ENCODE measurements around the gene CAPN10.

Gene CAPN10

GRCh38 chr2:240575101-240575965 lies 11.2 kb upstream of the CAPN10 start:
- DNase-seq, result no peak

- no peak for DNase-seq
These were observed 10.5 kb upstream of the CAPN10 start for GRCh38 chr2:240576036-240576435.

- DNase-seq, result no peak
These were observed 9.9 kb upstream of the CAPN10 start for GRCh38 chr2:240576436-240577205.

- no peak for DNase-seq
These were observed 9.0 kb upstream of the CAPN10 start for GRCh38 chr2:240577281-240578109.

- DNase-seq, result no peak
These were observed 8.5 kb upstream of the CAPN10 start for GRCh38 chr2:240578110-240578450.

- no peak for DNase-seq
These were observed 8.0 kb upstream of the CAPN10 start for GRCh38 chr2:240578488-240578887.

GRCh38 chr2:240579071-240579762 lies 7.3 kb upstream of the CAPN10 start:
- DNase-seq, result no peak

GRCh38 chr2:240579771-240580614 lies 6.5 kb upstream of the CAPN10 start:
- peak; percentile 7 for DNase-seq

- no peak for DNase-seq
These were observed 4.7 kb upstream of the CAPN10 start for GRCh38 chr2:240581811-240582210.

GRCh38 chr2:240582781-240583180 lies 3.8 kb upstream of the CAPN10 start:
- no peak for DNase-seq

GRCh38 chr2:240583774-240584173 lies 2.8 kb upstream of the CAPN10 start:
- no peak for DNase-seq

- DNase-seq, result no peak
These were observed 2.0 kb upstream of the CAPN10 start for GRCh38 chr2:240584486-240585031.

GRCh38 chr2:240585101-240585500 lies 1.4 kb upstream of the CAPN10 start:
- DNase-seq, result no peak

- no peak for DNase-seq
These were observed 795 bp upstream of the CAPN10 start for GRCh38 chr2:240585681-240586197.

GRCh38 chr2:240586919-240587800 lies 626 bp downstream of the CAPN10 start:
- peak; percentile 40 for DNase-seq

- no peak for DNase-seq
These were observed 1.6 kb downstream of the CAPN10 start for GRCh38 chr2:240588006-240588655.

GRCh38 chr2:240588669-240589068 lies 2.1 kb downstream of the CAPN10 start:
- DNase-seq, result no peak

- DNase-seq, result no peak
These were observed 2.8 kb downstream of the CAPN10 start for GRCh38 chr2:240589375-240589774.

GRCh38 chr2:240589850-240590525 lies 3.5 kb downstream of the CAPN10 start:
- DNase-seq, result no peak
